Right ventricle myocardium inferior (tissue), 1 donor: Measurements from ENCODE around the gene ELFN1. TPM values are rescaled to one million over a fixed set of nuclear protein-coding genes. Genes with fewer than 3 reads are reported as not detected.

Source experiments
- ATAC-seq: fragments of 200-7000 bp; cut with Tn5 transposase; one replicate; pipeline ENCODE4 v1.9.1; 2020; ENCODE audit warnings: mild to moderate bottlenecking, moderate library complexity
- DNase-seq: peaks from one replicate; pipeline ENCODE4 v3.0.0; 2021; ENCODE audit errors: missing footprints
- intact Hi-C: fragments of 100-400 bp; cut with DNase I; formaldehyde crosslinking; loops from one replicate; pipeline ENCODE4 v1.11.0; 2022
- total RNA-seq: library from RNA; stranded (reverse); fragmentation: NEBNext Ultra II Directional; extraction: Animal tissue kit (Norgen Biotek cat#: 25700); gene quantifications from one replicate; pipeline ENCODE4 v1.2.1, GENCODE V29; 2021
- donor health status: DM: no; HTN: yes; CAD: no; lungs with severe emphysema.

The ELFN1 gene
- total RNA-seq, 1 donor from 2014 or later: 10.7 TPM

- intact Hi-C loops: no loop called here
- ATAC-seq: no peak
- DNase-seq: peak; percentile 35
These were observed 15.2 kb upstream of the ELFN1 start for GRCh38 chr7:1654738-1655475.

- intact Hi-C loops: loop anchor here (5.0 kb wide), 1 partner anchor 553 kb away; no protein-coding TSS in a partner anchor
- DNase-seq: no peak
- no peak for ATAC-seq
These were observed 10.4 kb upstream of the ELFN1 start for GRCh38 chr7:1659696-1660095.

- ATAC-seq: no peak
- no peak for DNase-seq
- intact Hi-C loops: loop anchor here (5.0 kb wide), 1 partner anchor 551 kb away; no protein-coding TSS in a partner anchor
These were observed 8.6 kb upstream of the ELFN1 start for GRCh38 chr7:1661461-1661860.

GRCh38 chr7:1662101-1662500 lies 8.0 kb upstream of the ELFN1 start:
- DNase-seq (no peak), ATAC-seq (no peak)
- intact Hi-C loops: loop anchor here (5.0 kb wide), 1 partner anchor 550 kb away; no protein-coding TSS in a partner anchor

- no peak for DNase-seq
- intact Hi-C loops: loop anchor here (5.0 kb wide), 1 partner anchor 550 kb away; no protein-coding TSS in a partner anchor
- ATAC-seq: no peak
These were observed 7.3 kb upstream of the ELFN1 start for GRCh38 chr7:1662767-1663166.

GRCh38 chr7:1663223-1663622 lies 6.9 kb upstream of the ELFN1 start:
- intact Hi-C loops: loop anchor here (5.0 kb wide), 1 partner anchor 549 kb away; no protein-coding TSS in a partner anchor

GRCh38 chr7:1663857-1664651 lies 6.0 kb upstream of the ELFN1 start:
- ATAC-seq: no peak
- DNase-seq: peak; percentile 69
- intact Hi-C loops: loop anchor here (2.0 to 5.0 kb wide), 2 partner anchors 95 to 548 kb away; no protein-coding TSS in a partner anchor

More at GRCh38 chr7:1663223-1663622, 6.9 kb upstream of the ELFN1 start:
- DNase-seq (peak; percentile 61), ATAC-seq (no peak)

- intact Hi-C loops: loop anchor here (2.0 to 5.0 kb wide), 3 partner anchors 77 to 547 kb away; no protein-coding TSS in a partner anchor
- ATAC-seq (peak; percentile 21), DNase-seq (peak; percentile 76)
These were observed 5.1 kb upstream of the ELFN1 start for GRCh38 chr7:1664711-1665548.

- intact Hi-C loops: loop anchor here (2.0 to 5.0 kb wide), 2 partner anchors 77 to 93 kb away; no protein-coding TSS in a partner anchor
- ATAC-seq: peak; percentile 21
- DNase-seq: peak; percentile 49
These were observed 4.3 kb upstream of the ELFN1 start for GRCh38 chr7:1665549-1666316.

- DNase-seq (peak; percentile 40), ATAC-seq (no peak)
These were observed 3.7 kb upstream of the ELFN1 start for GRCh38 chr7:1666317-1666822.

GRCh38 chr7:1666823-1667565 lies 3.1 kb upstream of the ELFN1 start:
- ATAC-seq (peak; percentile 21), DNase-seq (peak; percentile 76)
- intact Hi-C loops: loop anchor here (5.0 kb wide), 1 partner anchor 75 kb away; no protein-coding TSS in a partner anchor

More at GRCh38 chr7:1666317-1666822, 3.7 kb upstream of the ELFN1 start:
- intact Hi-C loops: loop anchor here (5.0 kb wide), 1 partner anchor 76 kb away; no protein-coding TSS in a partner anchor

- ATAC-seq (no peak), DNase-seq (peak; percentile 59)
- intact Hi-C loops: loop anchor here (5.0 kb wide), 1 partner anchor 75 kb away; no protein-coding TSS in a partner anchor
These were observed 2.3 kb upstream of the ELFN1 start for GRCh38 chr7:1667566-1668395.

GRCh38 chr7:1668396-1669063 lies 1.5 kb upstream of the ELFN1 start:
- DNase-seq (peak; percentile 74), ATAC-seq (peak; percentile 47)
- intact Hi-C loops: loop anchor here (5.0 kb wide), 1 partner anchor 74 kb away; no protein-coding TSS in a partner anchor

GRCh38 chr7:1669064-1669951 lies 769 bp upstream of the ELFN1 start:
- intact Hi-C loops: loop anchor here (5.0 kb wide), 1 partner anchor 73 kb away; no protein-coding TSS in a partner anchor
- DNase-seq (peak; percentile 45), ATAC-seq (no peak)
